ENCODE data around the gene CD300C. TPM values are rescaled to one million over a fixed set of nuclear protein-coding genes. Genes with fewer than 3 reads are reported as not detected.

Gene CD300C
- total RNA-seq, 1 experiment from 2014 or later, result not detected

- in situ Hi-C loops (cut with HindIII; ENCODE audit: low pct_unique_long_range_greater_than_20kb, low sequenced_read_pairs), result no loop called here
- DNase-seq (ENCODE audit: low read depth, low spot score), result no peak
- ATAC-seq, result no peak
- TF ChIP-seq TCF7L2 (IDR thresholded peaks at IDR 0.05; ENCODE audit: low read depth, low read length) (no peak), POLR2AphosphoS5 (IDR thresholded peaks at IDR 0.05; ENCODE audit: low read depth, low read length) (no peak), SIN3A (IDR thresholded peaks at IDR 0.05; ENCODE audit: borderline replicate concordance, insufficient read depth, low read depth, low read length) (no peak), CTCF (IDR thresholded peaks at IDR 0.05) (no peak), REST (IDR thresholded peaks at IDR 0.05; ENCODE audit: insufficient read depth in 1 of 2, low read depth in 2 of 2, low read length in 1 of 2) (no peak)
- BruUV-seq (replicated peaks), result no TSS peak
- Histone ChIP-seq H3K27ac (ENCODE audit: low read length) (no peak overlapping the region), H3K4me3 (ENCODE audit: low read depth in 2 of 2, low read length in 2 of 2) (no peak overlapping the region), H3K27me3 (ENCODE audit: control insufficient read depth, insufficient read depth, low read length) (peaks cover 9% of the 10 kb centered on the region; the same call in 1 of the 2 replicates), H3K4me1 (ENCODE audit: control insufficient read depth, insufficient read depth, low read length) (peaks cover 11% of the 10 kb centered on the region; the same call in 1 of the 2 replicates), H3K9me3 (ENCODE audit: control insufficient read depth, insufficient read depth, low read depth, low read length) (no peaks in the 10 kb centered on the region), H3K36me3 (ENCODE audit: control insufficient read depth, insufficient read depth, low read length) (no peaks in the 10 kb centered on the region)
- intact Hi-C loops (cut with micrococcal nuclease; ENCODE audit: unreplicated experiment), result no loop called here
- POLR2A ChIA-PET, result no interaction called here
- CTCF ChIA-PET, result no interaction called here
Measured at GRCh38 chr17:74573169-74573568, 27.3 kb upstream of the CD300C start.

GRCh38 chr17:74571621-74572270 is 25.8 kb upstream of the CD300C start:
- BruUV-seq (replicated peaks), result no TSS peak
- no peaks in the 10 kb centered on the region for H3K9me3 ChIP-seq (ENCODE audit: control insufficient read depth, insufficient read depth, low read depth, low read length)
- TF ChIP-seq TCF7L2 (IDR thresholded peaks at IDR 0.05; ENCODE audit: low read depth, low read length), result no peak
- no peak for TF ChIP-seq REST (IDR thresholded peaks at IDR 0.05; ENCODE audit: insufficient read depth in 1 of 2, low read depth in 2 of 2, low read length in 1 of 2)
- no peak for TF ChIP-seq CTCF (IDR thresholded peaks at IDR 0.05)
- no peak for TF ChIP-seq POLR2AphosphoS5 (IDR thresholded peaks at IDR 0.05; ENCODE audit: low read depth, low read length)
- TF ChIP-seq SIN3A (IDR thresholded peaks at IDR 0.05; ENCODE audit: borderline replicate concordance, insufficient read depth, low read depth, low read length), result no peak
- in situ Hi-C loops (cut with HindIII; ENCODE audit: low pct_unique_long_range_greater_than_20kb, low sequenced_read_pairs) (no loop called here), intact Hi-C loops (cut with micrococcal nuclease; ENCODE audit: unreplicated experiment) (no loop called here)
- DNase-seq (ENCODE audit: low read depth, low spot score) (no peak), ATAC-seq (no peak)
- no peak overlapping the region for H3K4me3 ChIP-seq (ENCODE audit: low read depth in 2 of 2, low read length in 2 of 2)
- no peaks in the 10 kb centered on the region for H3K36me3 ChIP-seq (ENCODE audit: control insufficient read depth, insufficient read depth, low read length)
- no peak overlapping the region for H3K27ac ChIP-seq (ENCODE audit: low read length)
- H3K4me1 ChIP-seq (ENCODE audit: control insufficient read depth, insufficient read depth, low read length), result peaks cover 11% of the 10 kb centered on the region; the same call in 1 of the 2 replicates
- ChIA-PET POLR2A (no interaction called here), CTCF (no interaction called here)
- H3K27me3 ChIP-seq (ENCODE audit: control insufficient read depth, insufficient read depth, low read length), result peaks cover 9% of the 10 kb centered on the region; the same call in 1 of the 2 replicates
